ENCODE results near the gene C19orf81.
"Not testable (repeated sequence)": the region's sequence is repeated elsewhere in the genome, so short reads cannot be mapped to it uniquely, and the experiment has no call there.

The C19orf81 gene

DNA sequence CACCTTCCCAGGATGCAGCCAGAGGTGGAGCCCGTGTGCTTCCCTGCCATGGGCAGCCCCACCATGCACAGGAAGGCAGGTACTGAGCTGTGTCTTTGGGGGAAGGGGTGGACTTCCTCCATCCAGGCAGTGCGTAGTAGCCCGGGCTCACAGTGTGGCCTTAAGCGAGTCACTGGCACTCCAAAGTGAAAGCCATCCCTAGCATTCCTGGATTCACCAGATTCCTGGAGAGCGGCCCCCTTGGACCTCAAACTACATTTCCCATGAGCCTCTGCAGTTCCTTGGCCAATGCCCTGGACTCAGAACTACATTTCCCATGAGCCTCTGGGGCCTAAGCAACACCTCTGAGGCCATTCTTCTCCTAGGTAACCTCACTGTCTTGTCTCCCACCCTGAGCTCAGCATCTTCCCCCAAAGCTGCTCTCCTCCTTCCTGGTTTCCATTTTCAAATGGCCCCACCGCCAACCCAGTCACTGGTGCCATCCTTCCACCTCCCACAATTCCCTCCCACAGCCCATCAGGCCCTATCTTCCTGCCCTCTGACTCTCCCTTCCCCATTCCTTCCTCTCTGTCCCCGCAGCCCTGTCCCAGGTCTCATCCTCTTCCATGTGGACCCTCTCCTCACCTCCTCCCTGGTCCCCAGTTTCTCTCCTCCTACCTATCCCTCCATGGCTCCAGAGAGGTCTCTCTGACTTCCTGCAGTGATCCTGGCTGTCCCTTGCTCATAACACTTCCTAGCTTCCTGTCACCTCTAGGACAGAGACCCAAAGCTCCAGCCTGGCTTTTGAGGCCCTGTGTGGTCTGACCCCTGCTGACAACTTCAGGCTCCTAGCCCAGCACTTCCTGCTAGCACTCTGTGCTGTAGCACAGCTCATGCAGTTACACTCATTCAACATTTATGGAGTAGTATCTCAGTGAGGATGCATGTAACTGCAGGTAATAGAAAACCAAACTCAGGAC, at the start of gene C19orf81:
Gene C19orf81, plus strand, starts transcription at position 13 of the 959 bp plus-strand sequence. Its CDS starts 0 bp downstream, at position 13.
- DNase-seq: no peak

GRCh38 chr19:50601407-50602088, 47.7 kb upstream of the C19orf81 start:
- no peak for DNase-seq

DNA sequence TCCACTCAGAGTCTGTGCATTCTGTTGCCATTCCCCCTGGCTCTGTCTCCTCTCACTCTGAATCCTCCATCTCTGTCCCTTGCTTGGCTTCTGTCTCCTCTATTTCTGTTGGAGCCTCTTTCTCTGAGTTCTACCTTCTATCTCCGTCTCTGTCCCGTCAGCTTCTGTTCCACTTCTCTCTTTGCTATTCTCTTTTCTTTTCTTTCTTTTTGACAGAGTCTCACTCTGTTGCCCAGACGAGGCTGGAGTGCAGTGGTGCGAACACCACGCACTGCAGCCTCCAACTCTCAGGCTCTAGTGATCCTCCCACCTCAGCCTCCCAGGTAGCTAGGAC, 47.2 kb upstream of the C19orf81 start:
- no peak for DNase-seq

- DNase-seq: no peak
Measured at GRCh38 chr19:50602496-50602895, 46.7 kb upstream of the C19orf81 start.

DNA sequence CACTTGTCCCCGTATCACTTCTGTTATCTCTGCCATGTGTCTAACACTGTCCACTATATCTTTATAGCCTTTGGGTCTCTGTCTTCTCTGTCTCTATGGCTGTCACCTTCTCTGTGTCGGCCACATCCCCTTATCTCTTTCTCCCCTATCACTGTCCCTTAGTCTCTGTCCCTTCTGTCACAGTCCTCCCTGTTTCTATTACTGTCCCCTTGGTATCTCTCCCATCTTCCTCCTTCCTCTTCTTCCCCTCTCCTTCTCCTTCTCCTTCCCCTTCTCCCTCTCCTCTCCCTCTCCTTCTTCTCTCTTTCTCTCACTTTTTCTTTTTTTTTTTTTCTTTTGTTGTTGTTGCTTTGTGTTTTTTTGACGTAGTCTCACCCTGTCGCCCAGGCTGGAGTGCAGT, 46.3 kb upstream of the C19orf81 start:
- DNase-seq: no peak

- not testable (repeated sequence) for DNase-seq
Measured at GRCh38 chr19:50604264-50605073, 44.8 kb upstream of the C19orf81 start.

DNA sequence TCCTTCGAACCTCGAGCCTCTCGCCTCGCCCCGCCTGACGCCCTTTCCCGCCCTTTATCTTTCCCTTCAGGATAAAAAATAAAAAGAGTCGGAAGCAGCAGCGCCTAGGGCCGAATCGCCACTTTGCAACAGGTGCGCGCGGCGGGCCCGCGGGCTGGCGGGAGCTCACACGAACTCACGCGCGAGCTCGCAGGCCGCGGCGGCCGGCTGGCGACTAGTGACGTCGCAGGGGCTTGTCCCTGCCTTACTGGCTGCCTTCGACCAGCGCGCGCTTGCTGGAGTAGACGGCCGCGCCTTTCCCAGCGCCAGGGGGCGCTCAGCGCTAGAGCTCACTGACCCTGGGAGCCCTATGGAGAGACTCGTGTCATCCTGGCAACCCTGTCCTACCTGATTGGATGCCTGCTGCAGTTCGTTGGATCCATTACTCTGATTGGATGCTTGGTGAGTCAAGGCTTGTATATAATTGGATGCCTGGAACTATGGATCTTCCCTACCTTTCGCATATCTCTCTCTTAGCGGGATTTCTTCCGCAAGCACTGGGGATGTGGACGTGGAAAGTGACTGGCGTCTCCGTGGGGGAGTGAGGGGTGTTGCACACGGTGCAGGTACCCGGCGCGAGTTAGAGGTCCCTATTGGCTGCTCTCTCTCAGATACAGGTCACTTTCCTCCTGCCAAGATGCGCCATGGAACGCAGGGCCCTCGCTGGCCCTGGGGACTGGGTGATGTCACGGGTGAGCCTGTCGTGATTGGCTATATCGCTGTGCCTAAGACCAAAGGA, 43.0 kb upstream of the C19orf81 start:
- not testable (repeated sequence) for DNase-seq

GRCh38 chr19:50607388-50607787, 41.9 kb upstream of the C19orf81 start:
- no peak for DNase-seq

GRCh38 chr19:50607874-50608785, 41.1 kb upstream of the C19orf81 start:
- peak; percentile 76 to 90 for DNase-seq

DNA sequence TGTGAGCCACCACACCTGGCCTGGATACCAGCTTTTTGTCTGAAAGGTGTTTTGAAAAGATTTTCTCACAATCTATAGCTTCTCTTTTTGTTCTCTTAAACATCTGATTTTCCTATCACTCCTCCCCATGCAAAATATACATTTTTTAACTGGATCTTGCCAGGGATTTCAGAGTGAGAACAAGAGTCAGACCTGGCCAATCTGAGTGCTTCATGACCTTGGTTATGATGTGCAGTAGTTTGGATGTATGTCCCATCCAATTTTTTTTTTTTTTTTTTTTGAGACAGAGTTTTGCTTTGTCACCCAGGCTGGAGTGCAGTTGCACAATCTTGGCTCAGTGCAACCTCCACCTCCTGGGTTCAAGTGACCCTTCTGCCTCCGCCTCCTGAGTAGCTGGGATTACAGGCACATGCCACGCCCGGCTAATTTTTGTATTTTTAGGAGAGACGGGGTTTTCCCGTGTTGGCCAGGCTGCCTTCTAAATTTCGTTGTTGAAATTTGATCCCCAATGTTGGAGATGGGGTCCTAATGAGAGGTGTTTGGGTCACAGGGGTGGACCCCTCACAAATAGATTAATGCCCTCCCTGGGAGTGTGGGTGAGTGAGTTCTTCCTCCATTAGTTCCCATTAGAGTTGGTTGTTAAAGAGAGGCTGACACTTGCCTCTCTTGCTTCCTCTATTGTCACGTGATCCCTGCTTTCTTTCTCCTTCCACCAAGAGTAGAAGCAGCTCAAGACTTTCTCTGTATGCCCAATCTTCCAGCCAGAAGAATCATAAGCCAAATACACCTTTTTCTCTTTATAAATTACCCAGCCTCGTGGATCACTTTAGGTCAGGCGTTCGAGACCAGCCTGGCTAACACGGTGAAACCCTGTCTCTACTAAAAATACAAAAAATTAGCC, 36.5 kb upstream of the C19orf81 start:
- DNase-seq: not testable (repeated sequence)

DNA sequence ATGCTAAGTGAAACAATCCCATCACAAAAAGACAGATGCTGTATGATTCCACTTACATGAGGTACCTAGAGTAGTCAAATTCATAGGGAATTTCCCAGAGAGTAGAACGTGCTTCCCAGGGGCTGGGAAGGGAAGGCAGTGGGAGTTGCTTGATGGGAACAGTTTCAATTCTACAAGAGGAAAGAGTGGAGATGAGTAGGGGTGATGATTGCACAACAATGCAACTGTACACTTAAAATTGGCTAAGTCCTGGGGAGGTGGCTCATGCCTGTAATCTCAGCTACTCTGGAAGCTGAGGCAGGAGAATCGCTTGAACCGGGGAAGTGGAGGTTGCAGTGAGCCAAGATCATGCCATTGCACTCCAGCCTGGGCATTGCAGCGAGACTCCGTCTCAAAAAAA, 30.9 kb upstream of the C19orf81 start:
- DNase-seq: not testable (repeated sequence)

- not testable (repeated sequence) for DNase-seq
Measured at GRCh38 chr19:50619184-50619583, 30.1 kb upstream of the C19orf81 start.

- not testable (repeated sequence) for DNase-seq
Measured at GRCh38 chr19:50620394-50620906, 28.8 kb upstream of the C19orf81 start.

DNA sequence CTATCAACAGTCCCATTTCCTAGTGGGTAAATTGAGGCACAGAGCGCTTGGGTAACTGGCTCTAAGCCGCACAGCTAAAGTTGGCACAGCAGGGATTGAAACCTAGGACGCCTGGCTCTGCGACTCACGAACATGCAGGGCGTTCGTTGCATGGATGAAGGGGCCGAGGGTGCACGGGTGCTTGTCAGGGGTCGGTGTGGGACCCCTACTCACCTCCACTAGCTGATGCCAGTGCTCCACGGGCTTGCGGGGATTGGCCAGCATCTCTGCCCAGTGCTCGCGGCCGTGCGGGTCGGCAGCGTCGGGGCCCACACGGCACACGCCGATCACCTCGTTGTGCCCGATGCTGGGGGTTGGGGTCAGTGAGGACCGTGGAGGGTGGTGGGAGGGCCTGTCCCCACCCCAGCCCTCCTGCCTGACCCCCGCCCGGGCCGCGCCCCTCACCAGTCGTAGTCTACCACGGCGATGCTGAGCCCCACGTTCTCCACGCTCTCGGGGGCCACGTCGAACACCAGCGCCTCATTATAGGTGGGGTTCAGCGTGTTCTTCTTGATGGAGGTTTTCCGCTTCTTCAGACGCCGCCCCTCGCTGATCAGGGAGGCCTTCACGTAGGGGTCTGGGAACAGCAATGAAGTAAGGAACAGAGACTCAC, 24.2 kb upstream of the C19orf81 start:
- DNase-seq: no peak

DNA sequence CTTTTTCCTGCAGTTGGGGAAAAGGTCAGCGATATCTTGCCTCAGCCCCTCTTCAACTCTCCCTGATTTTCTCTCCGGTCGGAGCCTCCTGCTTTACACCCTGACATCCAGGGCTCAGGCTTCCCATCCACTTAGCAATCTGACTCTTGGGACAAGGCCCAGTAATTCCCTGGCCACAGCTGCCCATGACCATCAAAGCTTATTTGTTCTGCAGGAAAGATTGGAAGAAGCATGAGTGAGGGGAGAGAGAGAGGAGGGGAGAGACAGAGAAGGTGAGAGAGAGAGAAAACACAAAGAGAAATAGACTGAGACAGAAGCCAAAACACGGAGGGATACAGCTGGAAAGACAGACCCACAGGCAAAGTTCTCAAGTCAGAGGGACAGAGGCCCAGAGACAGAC, 23.2 kb upstream of the C19orf81 start:
- no peak for DNase-seq

DNA sequence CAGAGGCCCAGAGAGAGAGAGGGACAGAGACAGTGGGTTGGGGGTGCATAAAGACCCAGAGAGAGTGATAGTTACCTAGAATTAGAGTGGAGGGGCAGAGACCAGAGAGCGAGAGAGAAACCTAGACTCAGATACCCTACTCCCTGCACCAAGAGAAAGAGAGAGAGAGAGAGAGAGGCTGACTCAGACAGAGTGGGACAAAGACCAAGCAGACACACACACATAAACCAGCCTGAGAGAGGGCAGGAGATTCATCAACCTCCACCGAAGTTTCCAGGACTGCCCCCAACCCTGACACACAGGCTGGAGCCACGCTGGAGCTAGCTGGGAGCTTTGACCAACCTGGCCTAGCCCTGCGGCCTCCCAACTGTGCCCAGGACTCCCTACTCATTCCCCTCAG, 22.4 kb upstream of the C19orf81 start:
- no peak for DNase-seq

GRCh38 chr19:50628146-50628545, 21.1 kb upstream of the C19orf81 start:
- DNase-seq: no peak

DNA sequence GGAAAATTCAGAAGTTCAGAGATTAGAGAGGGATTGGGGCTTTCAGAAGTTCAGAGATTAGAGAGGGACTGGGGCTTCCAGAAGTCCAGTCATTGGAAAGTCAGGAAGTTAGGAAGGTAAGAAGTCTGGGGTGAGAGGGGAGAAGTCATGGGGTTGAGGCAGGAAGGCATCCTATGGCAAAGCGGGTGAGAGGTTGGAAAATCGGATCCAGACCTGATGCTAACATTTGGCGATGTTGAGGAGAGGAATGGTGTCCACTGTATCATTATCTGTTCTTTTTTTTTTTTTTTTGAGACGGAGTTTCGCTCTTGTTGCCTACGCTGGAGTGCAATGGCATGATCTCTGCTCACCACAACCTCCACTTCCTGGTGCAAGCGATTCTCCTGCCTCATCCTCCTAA, 20.7 kb upstream of the C19orf81 start:
- DNase-seq: no peak

DNA sequence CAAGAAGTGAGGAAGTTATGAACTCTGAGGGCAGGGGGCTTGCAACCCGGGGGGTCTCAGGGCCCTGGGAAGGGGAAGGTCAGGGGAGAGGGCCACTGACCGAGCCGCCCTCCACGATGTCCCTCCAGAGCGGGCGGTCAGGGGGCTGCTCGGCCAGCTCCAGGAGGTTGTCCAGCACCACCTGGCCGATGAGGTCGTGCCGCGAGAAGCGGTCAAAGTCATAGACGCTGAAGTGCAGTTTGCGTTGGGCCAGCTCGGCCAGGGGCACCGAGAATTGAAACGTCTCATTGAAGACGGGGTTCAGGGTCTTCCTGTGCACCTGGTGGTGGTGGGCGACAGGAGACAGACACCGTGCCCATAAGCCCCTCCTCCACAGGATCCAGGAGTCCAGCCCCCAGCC, 20.1 kb upstream of the C19orf81 start:
- no peak for DNase-seq

All from stimulated activated CD4-positive, alpha-beta T cell treated with anti-CD3 and anti-CD28 coated beads, Interleukin-2, amount 100 ng/mL, for 24 hours (primary cell).